ENCODE measurements around the gene RNF17.

The RNF17 gene

DNA sequence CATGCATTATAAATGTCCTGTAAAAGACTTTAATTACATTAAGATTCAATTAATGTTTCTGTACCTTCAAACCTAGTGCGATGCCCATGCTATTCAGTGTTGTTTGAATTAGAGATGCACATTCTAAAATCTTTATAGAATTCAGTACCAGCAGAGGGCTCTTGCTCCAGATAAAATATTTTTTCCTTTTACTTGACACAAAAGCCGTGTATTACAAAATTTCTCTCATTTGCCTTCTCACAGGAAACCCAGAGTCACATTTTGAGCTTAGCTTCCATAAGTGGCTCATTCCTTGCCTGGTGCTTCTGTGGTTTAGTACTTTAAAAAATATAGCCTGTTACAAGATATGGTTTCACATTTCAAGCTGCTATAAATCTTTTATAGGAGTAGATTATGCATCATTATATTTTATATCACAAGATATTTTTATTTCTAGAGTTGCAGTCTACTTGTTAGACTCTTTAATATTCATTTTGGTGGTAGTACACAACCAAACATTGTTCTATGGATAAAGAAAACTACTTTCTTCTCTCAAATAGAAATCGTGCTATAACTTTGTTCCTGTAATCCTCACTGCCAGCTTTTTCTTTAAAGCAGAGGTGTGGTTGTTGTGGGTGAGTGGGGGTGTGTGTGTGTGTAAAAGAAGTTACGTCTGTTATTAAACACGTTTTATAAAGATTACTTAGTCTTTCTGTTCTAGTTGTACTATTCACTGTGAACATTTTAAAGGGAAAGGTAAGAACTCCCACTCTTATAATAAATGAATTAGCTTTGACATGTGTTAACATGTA, 101.4 kb downstream of the RNF17 start:
- DNase-seq (ENCODE audit: low read depth): no peak
- no peak overlapping the region for H3K4me3 ChIP-seq (ENCODE audit: control insufficient read depth, low read depth, low read length)
- peak; percentile 16 for TF ChIP-seq CTCF (IDR thresholded peaks at IDR 0.05; ENCODE audit: control insufficient read depth, insufficient read depth, low read depth, low read length, missing control alignments)

DNA sequence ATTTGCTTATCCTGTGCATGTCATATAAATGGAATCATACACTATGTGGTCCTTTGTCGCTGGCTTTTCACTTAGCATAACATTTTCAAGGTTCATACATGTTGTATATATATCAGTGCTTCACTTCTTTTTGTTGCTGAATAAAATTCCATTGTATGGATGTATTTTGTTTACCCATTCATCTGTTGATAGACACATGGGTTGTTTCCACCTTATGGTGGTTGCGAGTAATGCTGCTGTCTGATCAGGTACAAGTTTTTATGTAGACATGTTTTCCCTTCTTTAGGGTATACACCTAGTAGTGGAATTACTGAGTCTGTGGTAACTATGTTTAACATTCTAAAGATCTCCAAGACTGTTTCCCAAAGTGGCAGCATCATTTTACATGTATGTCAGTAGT, 102.5 kb downstream of the RNF17 start:
- no peak overlapping the region for H3K4me3 ChIP-seq (ENCODE audit: control insufficient read depth, low read depth, low read length)
- no peak for TF ChIP-seq CTCF (IDR thresholded peaks at IDR 0.05; ENCODE audit: control insufficient read depth, insufficient read depth, low read depth, low read length, missing control alignments)
- DNase-seq (ENCODE audit: low read depth): no peak

- H3K4me3 ChIP-seq (ENCODE audit: control insufficient read depth, low read depth, low read length): no peak overlapping the region
- TF ChIP-seq CTCF (IDR thresholded peaks at IDR 0.05; ENCODE audit: control insufficient read depth, insufficient read depth, low read depth, low read length, missing control alignments): no peak
- no peak for DNase-seq (ENCODE audit: low read depth)
Observed at GRCh38 chr13:24868874-24869273, 104.9 kb downstream of the RNF17 start.

- no peak for TF ChIP-seq CTCF (IDR thresholded peaks at IDR 0.05; ENCODE audit: control insufficient read depth, insufficient read depth, low read depth, low read length, missing control alignments)
- H3K4me3 ChIP-seq (ENCODE audit: control insufficient read depth, low read depth, low read length): no peak overlapping the region
- no peak for DNase-seq (ENCODE audit: low read depth)
Observed at GRCh38 chr13:24870380-24870760, 106.4 kb downstream of the RNF17 start.

GRCh38 chr13:24875566-24875965, 111.6 kb downstream of the RNF17 start:
- no peak overlapping the region for H3K4me3 ChIP-seq (ENCODE audit: control insufficient read depth, low read depth, low read length)
- no peak for TF ChIP-seq CTCF (IDR thresholded peaks at IDR 0.05; ENCODE audit: control insufficient read depth, insufficient read depth, low read depth, low read length, missing control alignments)
- no peak for DNase-seq (ENCODE audit: low read depth)

GRCh38 chr13:24877531-24877930, 113.6 kb downstream of the RNF17 start:
- no peak for DNase-seq (ENCODE audit: low read depth)
- no peak overlapping the region for H3K4me3 ChIP-seq (ENCODE audit: control insufficient read depth, low read depth, low read length)
- TF ChIP-seq CTCF (IDR thresholded peaks at IDR 0.05; ENCODE audit: control insufficient read depth, insufficient read depth, low read depth, low read length, missing control alignments): no peak
